Activated T-cell treated with anti-CD3 and anti-CD28 coated beads for 1 hour (primary cell): ENCODE results near the gene SPDYE2.
"Not testable (repeated sequence)": the region's sequence is repeated elsewhere in the genome, so short reads cannot be mapped to it uniquely, and the experiment has no call there.

Experiments used
- DNase-seq: peaks from one replicate; pipeline ENCODE4 v3.0.0-alpha.2; 2020; ENCODE audit warnings: low read depth

The SPDYE2 gene

GRCh38 chr7:102604431-102605145 lies 53.6 kb downstream of the SPDYE2 start:
- DNase-seq: not testable (repeated sequence)

- DNase-seq: not testable (repeated sequence)
Measured at GRCh38 chr7:102606848-102607247, 55.8 kb downstream of the SPDYE2 start.

- not testable (repeated sequence) for DNase-seq
Measured at GRCh38 chr7:102609734-102610133, 58.7 kb downstream of the SPDYE2 start.

- DNase-seq: not testable (repeated sequence)
Measured at GRCh38 chr7:102610441-102610840, 59.4 kb downstream of the SPDYE2 start.

- DNase-seq: not testable (repeated sequence)
Measured at GRCh38 chr7:102611013-102611674, 60.1 kb downstream of the SPDYE2 start.

- not testable (repeated sequence) for DNase-seq
Measured at GRCh38 chr7:102611675-102612325, 60.8 kb downstream of the SPDYE2 start.
